Fibroblast of the aortic adventitia (primary cell): Measurements from ENCODE around the gene ZFHX3. TPM values are rescaled to one million over a fixed set of nuclear protein-coding genes. Genes with fewer than 3 reads are reported as not detected.
A peak's percentile ranks its signal among the peaks of the same experiment; 100 is the strongest.

Experiments used
- DNase-seq: peaks from one replicate; pipeline ENCODE4 v3.0.0-alpha.2; 2010; ENCODE audit warnings: low read depth
- H3K4me3 ChIP-seq: 2 replicates; pipeline ENCODE4 v1.5.1; 2011; ENCODE audit warnings: low read depth, mild to moderate bottlenecking, control low read depth, low read length, moderate library complexity
- CTCF ChIP-seq: IDR thresholded peaks from 2 replicates; pipeline ENCODE4 v1.5.1; 2011; ENCODE audit warnings: mild to moderate bottlenecking, low read length, control low read depth, inconsistent platforms; ENCODE audit not compliant: insufficient read depth
- total RNA-seq: library from RNA; depleted of rRNA; stranded (reverse); fragments of >200 nt; gene quantifications from 2 replicates; pipeline ENCODE4 v1.2.3, GENCODE V29; 2012; ENCODE audit warnings: low replicate concordance

The ZFHX3 gene
- total RNA-seq, 1 donor, result 8.1 TPM

- H3K4me3 ChIP-seq, result no peak overlapping the region
- no peak for TF ChIP-seq CTCF
- DNase-seq, result no peak
Measured at GRCh38 chr16:72983728-72984350, 64.1 kb downstream of the ZFHX3 start.

GRCh38 chr16:72983241-72983640, 64.7 kb downstream of the ZFHX3 start:
- no peak for TF ChIP-seq CTCF
- no peak for DNase-seq
- no peak overlapping the region for H3K4me3 ChIP-seq

- no peak for DNase-seq
- no peak for TF ChIP-seq CTCF
- no peak overlapping the region for H3K4me3 ChIP-seq
Measured at GRCh38 chr16:72979974-72980373, 68.0 kb downstream of the ZFHX3 start.

- TF ChIP-seq CTCF, result no peak
- H3K4me3 ChIP-seq, result no peak overlapping the region
- DNase-seq, result peak; percentile 70
Measured at GRCh38 chr16:72978212-72978611, 69.7 kb downstream of the ZFHX3 start.

GRCh38 chr16:72977127-72977526, 70.8 kb downstream of the ZFHX3 start:
- H3K4me3 ChIP-seq, result no peak overlapping the region
- no peak for TF ChIP-seq CTCF
- no peak for DNase-seq

GRCh38 chr16:72976438-72977064, 71.4 kb downstream of the ZFHX3 start:
- no peak for TF ChIP-seq CTCF
- DNase-seq, result no peak
- no peak overlapping the region for H3K4me3 ChIP-seq
